Loucy (cell line): ENCODE measurements around the gene YPEL3.

ENCODE experiments used
- H2AFZ ChIP-seq: fragments of 200-600 bp; sonication (generic); 2 replicates; pipeline ENCODE4 v1.6.0; 2016; ENCODE audit warnings: antibody characterized with exemption, mild to moderate bottlenecking, low read length, moderate library complexity
- H3F3A ChIP-seq: fragments of 200-600 bp; 2 replicates; pipeline ENCODE4 v1.6.0; 2016; ENCODE audit warnings: antibody characterized with exemption, low read depth, mild to moderate bottlenecking
- H3K27me3 ChIP-seq: fragments of 200-600 bp; sonication (generic); 2 replicates; pipeline ENCODE4 v1.6.1; 2014; ENCODE audit warnings: low read length, mild to moderate bottlenecking; ENCODE audit not compliant: insufficient read depth, poor library complexity, severe bottlenecking
- H3K36me3 ChIP-seq: fragments of 200-600 bp; sonication (generic); 2 replicates; pipeline ENCODE4 v1.6.1; 2016; ENCODE audit warnings: low read length; ENCODE audit not compliant: insufficient read depth
- H3K4me1 ChIP-seq: fragments of 200-600 bp; sonication (generic); 2 replicates; pipeline ENCODE4 v1.5.1; 2014; ENCODE audit warnings: low read length, mild to moderate bottlenecking; ENCODE audit not compliant: insufficient read depth, poor library complexity, severe bottlenecking
- H3K4me2 ChIP-seq: fragments of 200-600 bp; sonication (generic); 2 replicates; pipeline ENCODE4 v1.6.0; 2014; ENCODE audit warnings: antibody characterized with exemption, low read length, low read depth, mild to moderate bottlenecking; ENCODE audit not compliant: poor library complexity, severe bottlenecking
- H3K4me3 ChIP-seq: fragments of 200-600 bp; sonication (generic); 2 replicates; pipeline ENCODE4 v1.5.1; 2014; ENCODE audit warnings: low read length, mild to moderate bottlenecking, mixed read lengths; ENCODE audit not compliant: poor library complexity, severe bottlenecking
- H3K79me2 ChIP-seq: fragments of 200-600 bp; sonication (generic); 2 replicates; pipeline ENCODE4 v1.6.1; 2014; ENCODE audit warnings: low read length; ENCODE audit not compliant: insufficient read depth
- H3K9ac ChIP-seq: fragments of 200-600 bp; sonication (generic); 2 replicates; pipeline ENCODE4 v1.6.0; 2014; ENCODE audit warnings: mild to moderate bottlenecking, low read depth, low read length, moderate library complexity; ENCODE audit not compliant: poor library complexity, severe bottlenecking
- H3K9me2 ChIP-seq: fragments of 200-600 bp; sonication (generic); replicated peaks from 2 replicates; pipeline ENCODE4 v1.6.1; 2016; ENCODE audit warnings: low read depth, low read length, mixed read lengths
- H3K9me3 ChIP-seq: fragments of 200-600 bp; sonication (generic); 2 replicates; pipeline ENCODE4 v1.6.1; 2014; ENCODE audit warnings: mild to moderate bottlenecking, antibody characterized with exemption, low read length, low read depth; ENCODE audit not compliant: insufficient read depth
- H4K20me1 ChIP-seq: fragments of 200-600 bp; sonication (generic); 2 replicates; pipeline ENCODE4 v1.6.0; 2014; ENCODE audit warnings: antibody characterized with exemption, low read length, mild to moderate bottlenecking; ENCODE audit not compliant: insufficient read depth, poor library complexity, severe bottlenecking
- EZH2phosphoT487 ChIP-seq: fragments of 200-600 bp; IDR thresholded peaks from 2 replicates; pipeline ENCODE4 v1.6.1; 2018; ENCODE audit warnings: antibody characterized with exemption, mild to moderate bottlenecking, moderate library complexity, borderline replicate concordance
- TF ChIP-seq, protein P1 (sequence below): fragments of 200-600 bp; sonication (generic); conservative IDR thresholded peaks from 2 replicates; pipeline ENCODE4 v1.5.1; 2014; ENCODE audit warnings: mild to moderate bottlenecking, antibody characterized with exemption, low read length

The YPEL3 gene

DNA sequence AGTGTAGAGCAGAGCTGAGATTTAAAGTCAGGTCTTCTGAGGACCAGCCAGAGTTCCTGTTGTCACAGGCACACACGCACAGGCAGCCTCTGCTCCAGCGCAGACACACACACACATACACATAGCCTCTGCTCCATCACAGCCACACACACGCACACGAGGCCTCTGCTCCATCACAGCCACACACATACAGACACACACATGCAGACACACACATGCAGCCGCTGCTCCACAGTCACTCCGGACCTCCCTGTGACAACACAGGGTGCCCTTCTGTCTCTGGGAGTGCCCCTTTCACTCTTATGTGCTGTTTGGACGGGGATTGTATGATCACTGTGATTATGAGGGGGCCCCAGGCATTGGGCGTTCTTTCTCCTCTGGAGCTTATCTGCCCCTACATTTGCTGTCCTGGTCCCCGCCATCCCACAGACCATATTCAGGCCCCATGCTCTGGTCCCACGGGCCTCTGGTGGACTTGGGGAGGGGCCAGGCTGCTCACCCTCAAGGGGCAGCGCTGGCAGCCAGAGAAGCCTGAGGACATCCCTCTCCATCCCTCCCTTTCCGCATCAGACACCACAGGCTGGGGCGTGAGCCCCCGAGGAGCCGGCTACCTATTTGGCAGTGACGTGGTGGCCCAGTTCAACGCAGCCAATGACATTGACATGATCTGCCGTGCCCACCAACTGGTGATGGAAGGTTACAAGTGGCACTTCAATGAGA, 11.8 kb downstream of the YPEL3 start:
- H3F3A ChIP-seq, result peaks cover 3% of the 10 kb centered on the region; the same call in 1 of the 2 replicates
- H3K4me2 ChIP-seq, result no peak overlapping the region
- peaks cover 53% of the 10 kb centered on the region; the same call in 1 of the 2 replicates for H3K36me3 ChIP-seq
- peaks cover 25% of the 10 kb centered on the region; the same call in 1 of the 2 replicates for H3K79me2 ChIP-seq
- TF ChIP-seq EZH2phosphoT487, result no peak
- TF ChIP-seq, protein P1, sequence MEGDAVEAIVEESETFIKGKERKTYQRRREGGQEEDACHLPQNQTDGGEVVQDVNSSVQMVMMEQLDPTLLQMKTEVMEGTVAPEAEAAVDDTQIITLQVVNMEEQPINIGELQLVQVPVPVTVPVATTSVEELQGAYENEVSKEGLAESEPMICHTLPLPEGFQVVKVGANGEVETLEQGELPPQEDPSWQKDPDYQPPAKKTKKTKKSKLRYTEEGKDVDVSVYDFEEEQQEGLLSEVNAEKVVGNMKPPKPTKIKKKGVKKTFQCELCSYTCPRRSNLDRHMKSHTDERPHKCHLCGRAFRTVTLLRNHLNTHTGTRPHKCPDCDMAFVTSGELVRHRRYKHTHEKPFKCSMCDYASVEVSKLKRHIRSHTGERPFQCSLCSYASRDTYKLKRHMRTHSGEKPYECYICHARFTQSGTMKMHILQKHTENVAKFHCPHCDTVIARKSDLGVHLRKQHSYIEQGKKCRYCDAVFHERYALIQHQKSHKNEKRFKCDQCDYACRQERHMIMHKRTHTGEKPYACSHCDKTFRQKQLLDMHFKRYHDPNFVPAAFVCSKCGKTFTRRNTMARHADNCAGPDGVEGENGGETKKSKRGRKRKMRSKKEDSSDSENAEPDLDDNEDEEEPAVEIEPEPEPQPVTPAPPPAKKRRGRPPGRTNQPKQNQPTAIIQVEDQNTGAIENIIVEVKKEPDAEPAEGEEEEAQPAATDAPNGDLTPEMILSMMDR, result no peak
- no peak overlapping the region for H3K9ac ChIP-seq
- no peak overlapping the region for H3K4me3 ChIP-seq
- no peak overlapping the region for H2AFZ ChIP-seq
- no peaks in the 10 kb centered on the region for H3K4me1 ChIP-seq
- H3K9me2 ChIP-seq, result no peaks in the 10 kb centered on the region
- no peaks in the 10 kb centered on the region for H3K27me3 ChIP-seq
- no peaks in the 10 kb centered on the region for H4K20me1 ChIP-seq
- no peaks in the 10 kb centered on the region for H3K9me3 ChIP-seq

DNA sequence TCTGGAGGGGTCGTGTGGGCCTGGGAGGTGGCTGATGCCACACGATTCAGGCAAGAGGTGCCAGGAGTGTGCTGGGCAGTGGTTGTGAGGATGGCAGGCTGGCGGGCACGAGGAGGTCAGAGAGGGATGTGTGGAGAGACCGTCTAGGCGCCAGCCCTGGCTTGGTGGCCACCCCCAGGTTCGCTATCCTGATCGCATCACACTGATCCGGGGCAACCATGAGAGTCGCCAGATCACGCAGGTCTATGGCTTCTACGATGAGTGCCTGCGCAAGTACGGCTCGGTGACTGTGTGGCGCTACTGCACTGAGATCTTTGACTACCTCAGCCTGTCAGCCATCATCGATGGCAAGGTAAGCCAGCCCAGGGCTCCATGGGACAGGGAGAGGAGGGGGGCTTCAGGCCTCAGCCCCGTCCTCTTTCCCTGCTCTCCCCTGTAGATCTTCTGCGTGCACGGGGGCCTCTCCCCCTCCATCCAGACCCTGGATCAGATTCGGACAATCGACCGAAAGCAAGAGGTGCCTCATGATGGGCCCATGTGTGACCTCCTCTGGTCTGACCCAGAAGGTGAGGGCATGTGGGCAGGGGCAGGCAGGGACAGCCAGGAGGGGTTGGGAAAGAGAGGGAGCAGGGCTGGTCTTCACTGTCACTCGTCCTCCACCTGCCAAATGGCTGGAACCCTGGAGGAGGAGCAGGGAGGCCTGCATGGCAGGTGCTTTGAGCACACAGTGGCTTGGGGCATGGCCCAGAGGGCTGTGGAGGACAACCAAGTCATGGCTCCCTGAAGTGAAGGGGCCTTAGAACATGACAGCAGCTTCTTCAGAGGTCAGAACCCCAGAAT, 12.6 kb downstream of the YPEL3 start:
- H4K20me1 ChIP-seq, result peaks cover 2% of the 10 kb centered on the region
- peaks cover 33% of the 10 kb centered on the region for H3K79me2 ChIP-seq
- TF ChIP-seq EZH2phosphoT487, result no peak
- TF ChIP-seq, protein P1, result no peak
- no peak overlapping the region for H3K4me2 ChIP-seq
- H3K9me3 ChIP-seq, result no peaks in the 10 kb centered on the region
- H3K9ac ChIP-seq, result no peak overlapping the region
- H3F3A ChIP-seq, result peaks cover 3% of the 10 kb centered on the region; the same call in 1 of the 2 replicates
- peaks cover 53% of the 10 kb centered on the region; the same call in 1 of the 2 replicates for H3K36me3 ChIP-seq
- H3K9me2 ChIP-seq, result no peaks in the 10 kb centered on the region
- H2AFZ ChIP-seq, result no peak overlapping the region
- H3K4me1 ChIP-seq, result peaks cover under 1% of the 10 kb centered on the region
- no peak overlapping the region for H3K4me3 ChIP-seq
- H3K27me3 ChIP-seq, result no peaks in the 10 kb centered on the region

DNA sequence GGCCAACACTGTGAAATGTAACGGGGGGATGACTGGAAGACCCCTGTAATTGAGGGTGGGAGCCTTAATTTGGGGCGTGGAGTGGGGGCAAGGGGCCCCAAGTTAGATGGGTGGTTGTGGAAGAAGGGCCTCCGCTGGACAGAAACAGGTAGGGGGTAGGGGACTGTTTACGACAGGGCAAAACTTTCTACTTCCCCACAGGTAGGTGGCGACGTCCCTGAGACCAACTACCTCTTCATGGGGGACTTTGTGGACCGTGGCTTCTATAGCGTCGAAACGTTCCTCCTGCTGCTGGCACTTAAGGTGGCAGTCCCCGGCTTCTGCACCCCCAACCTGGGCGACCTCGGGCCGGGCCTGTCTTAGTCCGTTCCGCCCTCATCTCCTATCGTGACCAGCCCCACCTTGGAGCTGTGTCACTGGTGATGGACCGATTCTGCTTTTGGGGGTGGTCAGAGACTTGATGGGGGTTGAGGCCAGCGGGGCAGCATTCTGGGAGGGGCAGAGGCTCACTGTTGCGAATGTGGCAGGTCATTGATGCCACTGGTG, 13.4 kb downstream of the YPEL3 start:
- no peak overlapping the region for H3K4me2 ChIP-seq
- no peak overlapping the region for H3K9ac ChIP-seq
- H3K4me3 ChIP-seq, result no peak overlapping the region
- no peaks in the 10 kb centered on the region for H3K9me3 ChIP-seq
- H3K79me2 ChIP-seq, result peaks cover 41% of the 10 kb centered on the region
- H2AFZ ChIP-seq, result no peak overlapping the region
- no peak for TF ChIP-seq EZH2phosphoT487
- TF ChIP-seq, protein P1, result peak; percentile 43
- H3K36me3 ChIP-seq, result peaks cover 53% of the 10 kb centered on the region; the same call in 1 of the 2 replicates
- H3K27me3 ChIP-seq, result no peaks in the 10 kb centered on the region
- no peaks in the 10 kb centered on the region for H3K9me2 ChIP-seq
- H3F3A ChIP-seq, result no peaks in the 10 kb centered on the region
- H4K20me1 ChIP-seq, result peaks cover 10% of the 10 kb centered on the region
- H3K4me1 ChIP-seq, result peaks cover 8% of the 10 kb centered on the region
